Measurements from ENCODE around the gene PPIL1. TPM values are rescaled to one million over a fixed set of nuclear protein-coding genes. Genes with fewer than 3 reads are reported as not detected.

The PPIL1 gene
- total RNA-seq, 1 donor from 2014 or later = 53.1 TPM

- Mint-ChIP-seq H3K4me1 (ENCODE audit: low read depth) (peaks cover 6% of the 10 kb centered on the region), H3K27me3 (peaks cover 10% of the 10 kb centered on the region), H3K9me3 (ENCODE audit: low read depth) (no peaks in the 10 kb centered on the region), H3K36me3 (ENCODE audit: insufficient read depth) (no peaks in the 10 kb centered on the region), H3K27ac (no peak overlapping the region), H3K4me3 (ENCODE audit: low read depth) (no peak overlapping the region)
- no peak for DNase-seq (ENCODE audit: low spot score, unreplicated experiment)
- no peak for TF ChIP-seq CTCF (IDR thresholded peaks at IDR 0.05; ENCODE audit: unreplicated experiment)
These were observed 47.1 kb downstream of the PPIL1 start for GRCh38 chr6:36827261-36828079.

GRCh38 chr6:36826520-36827227 is 47.9 kb downstream of the PPIL1 start:
- DNase-seq (ENCODE audit: low spot score, unreplicated experiment) = no peak
- H3K4me1 Mint-ChIP-seq (ENCODE audit: low read depth) = peaks cover 6% of the 10 kb centered on the region
- H3K27me3 Mint-ChIP-seq = peaks cover 10% of the 10 kb centered on the region
- no peaks in the 10 kb centered on the region for H3K36me3 Mint-ChIP-seq (ENCODE audit: insufficient read depth)
- no peak overlapping the region for H3K27ac Mint-ChIP-seq
- H3K9me3 Mint-ChIP-seq (ENCODE audit: low read depth) = no peaks in the 10 kb centered on the region
- TF ChIP-seq CTCF (IDR thresholded peaks at IDR 0.05; ENCODE audit: unreplicated experiment) = no peak
- no peak overlapping the region for H3K4me3 Mint-ChIP-seq (ENCODE audit: low read depth)

GRCh38 chr6:36825994-36826393 is 48.6 kb downstream of the PPIL1 start:
- no peak for TF ChIP-seq CTCF (IDR thresholded peaks at IDR 0.05; ENCODE audit: unreplicated experiment)
- Mint-ChIP-seq H3K27me3 (peaks cover 10% of the 10 kb centered on the region), H3K4me1 (ENCODE audit: low read depth) (peaks cover 6% of the 10 kb centered on the region), H3K36me3 (ENCODE audit: insufficient read depth) (no peaks in the 10 kb centered on the region), H3K9me3 (ENCODE audit: low read depth) (no peaks in the 10 kb centered on the region), H3K27ac (no peak overlapping the region), H3K4me3 (ENCODE audit: low read depth) (no peak overlapping the region)
- no peak for DNase-seq (ENCODE audit: low spot score, unreplicated experiment)

- H3K36me3 Mint-ChIP-seq (ENCODE audit: insufficient read depth) = no peaks in the 10 kb centered on the region
- H3K27me3 Mint-ChIP-seq = peaks cover 6% of the 10 kb centered on the region
- DNase-seq (ENCODE audit: low spot score, unreplicated experiment) = no peak
- no peaks in the 10 kb centered on the region for H3K9me3 Mint-ChIP-seq (ENCODE audit: low read depth)
- H3K4me1 Mint-ChIP-seq (ENCODE audit: low read depth) = peaks cover 6% of the 10 kb centered on the region
- no peak for TF ChIP-seq CTCF (IDR thresholded peaks at IDR 0.05; ENCODE audit: unreplicated experiment)
- H3K27ac Mint-ChIP-seq = no peak overlapping the region
- no peak overlapping the region for H3K4me3 Mint-ChIP-seq (ENCODE audit: low read depth)
These were observed 49.2 kb downstream of the PPIL1 start for GRCh38 chr6:36825452-36825851.

GRCh38 chr6:36824253-36824652 is 50.4 kb downstream of the PPIL1 start:
- Mint-ChIP-seq H3K9me3 (ENCODE audit: low read depth) (no peaks in the 10 kb centered on the region), H3K27me3 (peaks cover 6% of the 10 kb centered on the region), H3K4me3 (ENCODE audit: low read depth) (no peak overlapping the region), H3K27ac (no peak overlapping the region), H3K36me3 (ENCODE audit: insufficient read depth) (no peaks in the 10 kb centered on the region), H3K4me1 (ENCODE audit: low read depth) (peaks cover 7% of the 10 kb centered on the region)
- TF ChIP-seq CTCF (IDR thresholded peaks at IDR 0.05; ENCODE audit: unreplicated experiment) = no peak
- DNase-seq (ENCODE audit: low spot score, unreplicated experiment) = no peak
